Caco-2 (cell line): ENCODE measurements around the gene ARSA. TPM values are rescaled to one million over a fixed set of nuclear protein-coding genes. Genes with fewer than 3 reads are reported as not detected.
A peak's percentile ranks its signal among the peaks of the same experiment; 100 is the strongest.

ENCODE experiments used
- BruUV-seq: library from RNA; stranded (reverse); fragments of 400-500 nt; replicated peaks from 2 replicates; lab custom pipeline; 2021; lab: Mats Ljungman, UMichigan
- CTCF ChIA-PET: fragments of 300-600 bp; sonication (Branson Sonifier 250); formaldehyde crosslinking; loops from one replicate; lab custom pipeline; 2022; ENCODE audit warnings: antibody characterized with exemption; lab: Charles Lee
- POLR2A ChIA-PET: fragments of 300-600 bp; sonication (Branson Sonifier 250); formaldehyde crosslinking; loops from one replicate; lab custom pipeline; 2022; ENCODE audit warnings: antibody characterized with exemption; lab: Charles Lee
- DNase-seq, 2 experiments: peaks; one replicate each; pipeline versions ENCODE4 v3.0.0 to v3.0.0-alpha.2; 2020 to 2022
- H3K27me3 ChIP-seq: replicated peaks from 2 replicates; pipeline ENCODE4 v1.6.0; 2011; ENCODE audit warnings: low read length; ENCODE audit not compliant: control insufficient read depth, insufficient read depth
- H3K36me3 ChIP-seq: 2 replicates; pipeline ENCODE4 v1.5.1; 2011; ENCODE audit warnings: low read length; ENCODE audit not compliant: control insufficient read depth, insufficient read depth
- H3K4me1 ChIP-seq: fragments of 250-450 bp; sonication (Bioruptor Pico); 2 replicates; pipeline ENCODE4 v1.5.1; 2020; ENCODE audit warnings: mild to moderate bottlenecking
- H3K4me3 ChIP-seq: 2 replicates; pipeline ENCODE4 v1.5.1; 2011; ENCODE audit warnings: low read depth, mild to moderate bottlenecking, control low read depth, low read length
- H3K9me3 ChIP-seq: fragments of 250-450 bp; sonication (Bioruptor Pico); 2 replicates; pipeline ENCODE4 v1.5.1; 2020; ENCODE audit warnings: mild to moderate bottlenecking, moderate library complexity
- H3K27ac Mint-ChIP-seq: one replicate; pipeline ENCODE4 v1.8.0; 2022; ENCODE audit warnings: mixed read lengths; ENCODE audit not compliant: unreplicated experiment
- H3K27me3 Mint-ChIP-seq: one replicate; pipeline ENCODE4 v1.8.0; 2022; ENCODE audit warnings: mixed read lengths; ENCODE audit not compliant: insufficient read depth, unreplicated experiment
- H3K36me3 Mint-ChIP-seq: one replicate; pipeline ENCODE4 v1.8.0; 2022; ENCODE audit warnings: mild to moderate bottlenecking, mixed read lengths; ENCODE audit not compliant: insufficient read depth, unreplicated experiment
- H3K4me1 Mint-ChIP-seq: one replicate; pipeline ENCODE4 v1.8.0; 2022; ENCODE audit warnings: low read depth, mixed read lengths; ENCODE audit not compliant: unreplicated experiment
- H3K4me3 Mint-ChIP-seq: one replicate; pipeline ENCODE4 v1.8.0; 2022; ENCODE audit warnings: mild to moderate bottlenecking, moderate library complexity, mixed read lengths; ENCODE audit not compliant: unreplicated experiment
- H3K9me3 Mint-ChIP-seq: one replicate; pipeline ENCODE4 v1.8.0; 2022; ENCODE audit warnings: mixed read lengths; ENCODE audit not compliant: unreplicated experiment
- intact Hi-C: fragments of 100-400 bp; cut with micrococcal nuclease; formaldehyde crosslinking; loops from one replicate; pipeline ENCODE4 v1.10.0; 2022; ENCODE audit not compliant: unreplicated experiment
- total RNA-seq: library from RNA; stranded (reverse); gene quantifications from 2 replicates; pipeline ENCODE4 v1.2.3, GENCODE V29; 2022
- TF ChIP-seq, protein P1 (sequence below), 2 experiments: fragments of 200-600 bp in 1 of 2; IDR thresholded peaks; 1 replicate in 1 of 2; 2 replicates in 1 of 2; pipeline versions ENCODE4 v1.5.1 to v1.8.0; 2011 to 2022; ENCODE audit warnings: antibody characterized with exemption in 1 of 2, control low read depth in 1 of 2, inconsistent platforms in 1 of 2, low read depth in 1 of 2, low read length in 1 of 2, mild to moderate bottlenecking in 1 of 2, moderate library complexity in 1 of 2; ENCODE audit not compliant: insufficient read depth in 1 of 2, severe bottlenecking in 1 of 2, unreplicated experiment in 1 of 2

ARSA gene
- total RNA-seq, 1 experiment from 2014 or later, result 11.5 TPM

DNA sequence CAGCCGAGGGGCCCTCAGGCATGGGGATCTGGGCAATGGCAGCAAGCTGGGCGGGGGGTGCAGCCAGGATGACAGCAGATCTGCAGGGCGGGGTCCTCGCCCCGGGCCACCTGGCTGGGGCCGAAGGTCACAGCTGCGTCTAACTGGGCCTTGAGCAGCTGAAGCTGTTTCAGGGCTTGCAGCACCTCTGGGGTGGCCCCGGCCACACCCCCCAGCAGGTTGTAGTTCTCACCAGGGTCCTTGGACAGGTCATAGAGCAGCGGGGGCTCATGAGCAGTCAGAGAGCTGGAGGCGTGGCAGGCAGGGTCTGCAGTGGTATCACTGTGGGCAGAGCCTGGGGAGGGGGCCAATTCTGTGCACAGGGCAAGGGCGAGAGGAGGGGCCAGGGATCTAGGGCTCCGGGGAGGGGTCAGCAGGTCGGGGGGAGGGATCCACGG lies 2.8 kb downstream of the ARSA start:
- no peaks in the 10 kb centered on the region for H3K9me3 Mint-ChIP-seq
- Histone ChIP-seq H3K4me1 (peaks cover 26% of the 10 kb centered on the region), H3K36me3 (no peaks in the 10 kb centered on the region; the same call in 1 of the 2 replicates), H3K9me3 (no peaks in the 10 kb centered on the region), H3K27me3 (no peaks in the 10 kb centered on the region), H3K4me3 (no peak overlapping the region)
- POLR2A ChIA-PET, result interaction anchor here (0.6 kb wide), 1 partner anchor 117 kb away, joined by 3 read pairs; the partner anchor contains the start of gene NCAPH2
- no peaks in the 10 kb centered on the region for H3K36me3 Mint-ChIP-seq
- no peak for DNase-seq
- no peaks in the 10 kb centered on the region for H3K27me3 Mint-ChIP-seq
- no peak overlapping the region for H3K27ac Mint-ChIP-seq
- CTCF ChIA-PET, result interaction anchor here (0.7 kb wide), 1 partner anchor 35 kb away, joined by 9 read pairs; no protein-coding TSS in a partner anchor
- TF ChIP-seq, protein P1, sequence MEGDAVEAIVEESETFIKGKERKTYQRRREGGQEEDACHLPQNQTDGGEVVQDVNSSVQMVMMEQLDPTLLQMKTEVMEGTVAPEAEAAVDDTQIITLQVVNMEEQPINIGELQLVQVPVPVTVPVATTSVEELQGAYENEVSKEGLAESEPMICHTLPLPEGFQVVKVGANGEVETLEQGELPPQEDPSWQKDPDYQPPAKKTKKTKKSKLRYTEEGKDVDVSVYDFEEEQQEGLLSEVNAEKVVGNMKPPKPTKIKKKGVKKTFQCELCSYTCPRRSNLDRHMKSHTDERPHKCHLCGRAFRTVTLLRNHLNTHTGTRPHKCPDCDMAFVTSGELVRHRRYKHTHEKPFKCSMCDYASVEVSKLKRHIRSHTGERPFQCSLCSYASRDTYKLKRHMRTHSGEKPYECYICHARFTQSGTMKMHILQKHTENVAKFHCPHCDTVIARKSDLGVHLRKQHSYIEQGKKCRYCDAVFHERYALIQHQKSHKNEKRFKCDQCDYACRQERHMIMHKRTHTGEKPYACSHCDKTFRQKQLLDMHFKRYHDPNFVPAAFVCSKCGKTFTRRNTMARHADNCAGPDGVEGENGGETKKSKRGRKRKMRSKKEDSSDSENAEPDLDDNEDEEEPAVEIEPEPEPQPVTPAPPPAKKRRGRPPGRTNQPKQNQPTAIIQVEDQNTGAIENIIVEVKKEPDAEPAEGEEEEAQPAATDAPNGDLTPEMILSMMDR (IDR thresholded peaks at IDR 0.05; ENCODE audit: insufficient read depth in 1 of 2, low read depth in 1 of 2, low read length in 1 of 2, severe bottlenecking in 1 of 2, unreplicated experiment in 1 of 2), result no peak
- intact Hi-C loops, result no loop called here
- BruUV-seq, result no TSS peak
- peaks cover 22% of the 10 kb centered on the region for H3K4me1 Mint-ChIP-seq
- H3K4me3 Mint-ChIP-seq, result no peak overlapping the region

DNA sequence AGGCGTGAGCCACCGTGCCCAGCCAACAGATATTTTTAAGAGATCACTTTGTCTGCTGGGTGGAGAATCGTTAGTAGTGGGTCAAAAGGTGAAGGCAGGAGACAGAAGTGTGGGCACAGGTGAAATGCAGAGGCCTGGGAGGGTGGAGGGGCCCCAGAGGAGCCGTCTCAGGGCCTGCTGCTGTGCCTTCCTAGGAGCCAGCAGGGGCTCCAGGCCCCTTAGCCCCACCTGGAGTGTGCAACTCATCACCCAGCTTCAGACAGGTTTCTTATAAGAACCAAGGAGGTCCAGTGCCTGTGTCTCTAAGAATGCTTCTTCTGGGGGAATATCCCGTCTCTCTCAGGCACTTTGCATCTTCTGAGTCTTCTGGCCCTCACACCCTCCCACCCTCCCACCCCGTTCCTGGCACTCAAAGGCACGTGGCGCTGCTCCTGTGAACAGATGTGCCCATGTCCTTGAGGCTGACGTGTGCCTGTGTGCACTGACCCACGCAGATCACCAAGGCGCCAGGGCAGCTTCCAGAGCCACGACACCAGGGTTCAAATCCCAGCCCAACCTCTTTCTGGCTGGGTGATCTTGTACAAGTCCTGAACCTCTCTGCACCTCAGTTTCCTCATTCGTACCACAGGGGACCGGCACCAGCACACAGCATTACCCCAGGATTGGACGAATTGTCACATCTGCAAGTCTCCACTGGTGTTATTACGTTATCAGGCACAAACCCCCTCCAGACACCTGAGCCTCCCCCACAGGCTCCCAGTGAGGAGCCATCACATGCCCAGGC lies 3.4 kb downstream of the ARSA start:
- intact Hi-C loops, result loop anchor here (5.0 kb wide), 1 partner anchor 92 kb away; the partner anchor contains the start of gene TYMP
- no TSS peak for BruUV-seq
- no peak for DNase-seq
- H3K27me3 Mint-ChIP-seq, result no peaks in the 10 kb centered on the region
- Histone ChIP-seq H3K4me3 (no peak overlapping the region), H3K36me3 (no peaks in the 10 kb centered on the region; the same call in 1 of the 2 replicates), H3K4me1 (peaks cover 26% of the 10 kb centered on the region), H3K9me3 (no peaks in the 10 kb centered on the region), H3K27me3 (no peaks in the 10 kb centered on the region)
- CTCF ChIA-PET, result interaction anchor here (0.7 kb wide), 1 partner anchor 36 kb away, joined by 9 read pairs; no protein-coding TSS in a partner anchor
- H3K4me3 Mint-ChIP-seq, result no peak overlapping the region
- no peaks in the 10 kb centered on the region for H3K9me3 Mint-ChIP-seq
- H3K36me3 Mint-ChIP-seq, result no peaks in the 10 kb centered on the region
- peaks cover 22% of the 10 kb centered on the region for H3K4me1 Mint-ChIP-seq
- POLR2A ChIA-PET, result no interaction called here
- H3K27ac Mint-ChIP-seq, result no peak overlapping the region
- TF ChIP-seq, protein P1 (IDR thresholded peaks at IDR 0.05; ENCODE audit: insufficient read depth in 1 of 2, low read depth in 1 of 2, low read length in 1 of 2, severe bottlenecking in 1 of 2, unreplicated experiment in 1 of 2), result no peak

DNA sequence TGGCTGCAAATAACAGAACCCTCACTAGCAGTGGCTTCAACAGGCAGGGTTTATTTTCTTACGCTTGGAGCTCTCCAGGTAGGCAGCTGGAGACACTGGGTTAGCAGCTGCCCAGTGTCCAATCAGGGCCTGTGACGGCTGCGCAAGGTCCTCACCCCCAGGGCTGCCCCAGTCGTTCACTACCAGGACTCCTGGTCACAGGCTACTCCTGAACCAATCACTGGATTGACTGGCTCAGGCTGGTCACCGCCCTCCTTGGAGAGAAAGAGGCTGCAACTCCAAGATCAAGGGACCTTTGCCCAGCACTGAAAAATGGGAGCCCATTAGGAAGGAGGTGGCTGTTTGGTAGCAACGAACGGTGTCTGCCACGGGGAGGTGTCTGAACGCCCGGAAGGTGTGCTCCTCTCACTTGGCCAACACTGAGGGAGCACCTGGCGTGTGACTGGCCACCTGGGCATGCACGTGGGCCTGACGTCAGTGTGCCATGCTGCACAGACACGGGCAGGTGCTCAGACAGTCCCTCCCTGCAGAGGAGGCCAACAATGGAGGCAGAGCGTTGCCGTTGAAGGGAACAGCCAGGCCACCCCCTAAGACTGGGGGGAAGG lies 5.1 kb downstream of the ARSA start:
- no peaks in the 10 kb centered on the region for H3K9me3 Mint-ChIP-seq
- H3K4me3 ChIP-seq, result no peak overlapping the region
- H3K4me1 ChIP-seq, result peaks cover 22% of the 10 kb centered on the region
- CTCF ChIA-PET, result interaction anchor here (3.0 kb wide), 1 partner anchor 97 kb away, joined by 23 read pairs; the partner anchor contains the start of gene SCO2
- peak overlapping the region; percentile 78 for H3K27ac Mint-ChIP-seq
- no peak overlapping the region for H3K4me3 Mint-ChIP-seq
- BruUV-seq, result no TSS peak
- POLR2A ChIA-PET, result no interaction called here
- no peaks in the 10 kb centered on the region for H3K27me3 ChIP-seq
- no peaks in the 10 kb centered on the region for H3K36me3 Mint-ChIP-seq
- intact Hi-C loops, result loop anchor here (5.0 kb wide), 1 partner anchor 91 kb away; the partner anchor contains the start of gene TYMP
- DNase-seq, result peak; percentile 59 to 70
- TF ChIP-seq, protein P1 (IDR thresholded peaks at IDR 0.05; ENCODE audit: insufficient read depth in 1 of 2, low read depth in 1 of 2, low read length in 1 of 2, severe bottlenecking in 1 of 2, unreplicated experiment in 1 of 2), result no peak
- H3K36me3 ChIP-seq, result no peaks in the 10 kb centered on the region; the same call in 1 of the 2 replicates
- no peaks in the 10 kb centered on the region for H3K9me3 ChIP-seq
- peaks cover 13% of the 10 kb centered on the region for H3K4me1 Mint-ChIP-seq
- H3K27me3 Mint-ChIP-seq, result no peaks in the 10 kb centered on the region
